SK-N-SH (cell line): ENCODE results near the gene RNASE1. TPM values are rescaled to one million over a fixed set of nuclear protein-coding genes. Genes with fewer than 3 reads are reported as not detected.

Experiments
- CTCF ChIA-PET: fragments of 300-600, 350-600 bp; formaldehyde crosslinking; extraction: SDS; loops from one replicate; lab custom pipeline; 2021; lab: Yijun Ruan, JAX
- POLR2A ChIA-PET: fragments of 350-600 bp; sonication (Branson Sonifier 250); formaldehyde crosslinking; extraction: SDS; loops from one replicate; lab custom pipeline; 2020; ENCODE audit warnings: antibody characterized with exemption, inconsistent platforms; lab: Yijun Ruan, JAX
- DNase-seq: peaks from one replicate; pipeline ENCODE4 v3.0.0; 2012
- H2AFZ ChIP-seq: fragments of 200-600 bp; sonication (generic); 2 replicates; pipeline ENCODE4 v1.8.1; 2016; ENCODE audit warnings: antibody characterized with exemption, mild to moderate bottlenecking, low read depth
- H3F3A ChIP-seq: fragments of 200-600 bp; sonication (generic); replicated peaks from 2 replicates; pipeline ENCODE3; 2016; ENCODE audit warnings: antibody characterized with exemption, mild to moderate bottlenecking; ENCODE audit not compliant: insufficient read depth
- H3K27ac ChIP-seq, 2 experiments: fragments of 200-500 bp in 1 of 2; fragments of 200-600 bp in 1 of 2; sonication (Bioruptor generic) in 1 of 2; sonication (generic), shearing (Covaris generic) in 1 of 2; 2 replicates each; pipeline versions ENCODE4 v1.5.1 to v1.6.1; 2014 to 2016; ENCODE audit warnings: low read depth in 2 of 2, inconsistent platforms in 1 of 2, low read length in 1 of 2, mild to moderate bottlenecking in 1 of 2, mixed read lengths in 1 of 2
- H3K27me3 ChIP-seq: fragments of 200-600 bp; sonication (generic), shearing (Covaris generic); 2 replicates; pipeline ENCODE4 v1.6.1; 2016; ENCODE audit warnings: mixed run types; ENCODE audit not compliant: insufficient read depth
- H3K36me3 ChIP-seq, 2 experiments: fragments of 200-500 bp in 1 of 2; fragments of 200-600 bp in 1 of 2; sonication (Bioruptor generic) in 1 of 2; sonication (generic) in 1 of 2; replicated peaks in 1 of 2; 2 replicates each; pipeline versions ENCODE3 to v1.5.1; 2014 to 2016; ENCODE audit warnings: low read length in 1 of 2, mild to moderate bottlenecking in 1 of 2; ENCODE audit not compliant: insufficient read depth in 2 of 2, control insufficient read depth in 1 of 2
- H3K4me1 ChIP-seq, 2 experiments: fragments of 200-500 bp in 1 of 2; fragments of 200-600 bp in 1 of 2; sonication (Bioruptor generic) in 1 of 2; sonication (generic), shearing (Covaris generic) in 1 of 2; 2 replicates each; pipeline versions ENCODE4 v1.5.1 to v1.6.1; 2014 to 2016; ENCODE audit warnings: low read depth in 1 of 2, low read length in 1 of 2, mixed run types in 1 of 2; ENCODE audit not compliant: insufficient read depth in 2 of 2, control insufficient read depth in 1 of 2
- H3K4me2 ChIP-seq: fragments of 200-600 bp; sonication (generic), shearing (Covaris generic); 2 replicates; pipeline ENCODE4 v1.6.1; 2017; ENCODE audit warnings: mixed run types
- H3K4me3 ChIP-seq, 2 experiments: fragments of 200-500 bp in 1 of 2; fragments of 200-600 bp in 1 of 2; sonication (Bioruptor generic) in 1 of 2; sonication (generic), shearing (Covaris generic) in 1 of 2; 2 replicates each; pipeline versions ENCODE4 v1.5.1 to v1.8.1; 2014 to 2016; ENCODE audit warnings: low read depth in 2 of 2, inconsistent platforms in 1 of 2, low read length in 1 of 2, mild to moderate bottlenecking in 1 of 2, mixed read lengths in 1 of 2, moderate library complexity in 1 of 2
- H3K79me2 ChIP-seq: fragments of 200-600 bp; sonication (generic); 2 replicates; pipeline ENCODE4 v1.8.1; 2017; ENCODE audit warnings: mild to moderate bottlenecking; ENCODE audit not compliant: insufficient read depth
- H3K9ac ChIP-seq: fragments of 200-600 bp; sonication (generic); 2 replicates; pipeline ENCODE4 v1.6.1; 2017; ENCODE audit warnings: mixed run types
- H3K9me2 ChIP-seq: fragments of 200-600 bp; sonication (generic); 2 replicates; pipeline ENCODE4 v1.6.1; 2017; ENCODE audit warnings: mixed run types
- H3K9me3 ChIP-seq: fragments of 200-600 bp; sonication (generic); 2 replicates; pipeline ENCODE4 v1.6.1; 2017; ENCODE audit warnings: mixed run types, mild to moderate bottlenecking, moderate library complexity
- H4K20me1 ChIP-seq: fragments of 200-600 bp; sonication (generic); 2 replicates; pipeline ENCODE4 v1.6.1; 2017; ENCODE audit warnings: mild to moderate bottlenecking, mixed run types; ENCODE audit not compliant: insufficient read depth
- ELF1 ChIP-seq: IDR thresholded peaks from 2 replicates; pipeline ENCODE4 v1.4.0; 2012
- EZH2phosphoT487 ChIP-seq: fragments of 200-600 bp; sonication (generic); IDR thresholded peaks from 2 replicates; pipeline ENCODE4 v1.6.1; 2017; ENCODE audit warnings: low read depth, mixed run types, mild to moderate bottlenecking, antibody characterized with exemption, moderate library complexity, borderline replicate concordance
- FOSL2 ChIP-seq: IDR thresholded peaks from 2 replicates; pipeline ENCODE4 v1.4.0; 2012; ENCODE audit warnings: low read depth, mild to moderate bottlenecking, moderate library complexity, borderline replicate concordance
- FOXM1 ChIP-seq: IDR thresholded peaks from 2 replicates; pipeline ENCODE4 v1.4.0; 2012; ENCODE audit warnings: low read depth, mild to moderate bottlenecking
- GABPA ChIP-seq: IDR thresholded peaks from 2 replicates; pipeline ENCODE4 v1.4.0; 2012; ENCODE audit warnings: low read depth, mild to moderate bottlenecking
- GATA2 ChIP-seq: sonication (generic); formaldehyde crosslinking; IDR thresholded peaks from 2 replicates; pipeline ENCODE4 v1.5.0; 2020; ENCODE audit warnings: mild to moderate bottlenecking, missing genetic modification reagents
- MXI1 ChIP-seq: IDR thresholded peaks from 2 replicates; pipeline ENCODE4 v1.6.1; 2012; ENCODE audit warnings: mild to moderate bottlenecking, low read depth, low read length, improper control_type of control experiment
- RAD21 ChIP-seq: IDR thresholded peaks from 2 replicates; pipeline ENCODE4 v1.6.1; 2012; ENCODE audit warnings: mild to moderate bottlenecking, low read length
- RCOR1 ChIP-seq: fragments of 150-350 bp; IDR thresholded peaks from 2 replicates; pipeline ENCODE4 v1.6.1; 2017; ENCODE audit warnings: antibody characterized with exemption, low read length
- RFX5 ChIP-seq: IDR thresholded peaks from 2 replicates; pipeline ENCODE4 v1.6.1; 2012; ENCODE audit warnings: mild to moderate bottlenecking, improper control_type of control experiment, low read length
- RXRA ChIP-seq: IDR thresholded peaks from 2 replicates; pipeline ENCODE4 v1.4.0; 2012; ENCODE audit warnings: low read depth, mild to moderate bottlenecking, borderline replicate concordance
- TAF1 ChIP-seq: IDR thresholded peaks from 2 replicates; pipeline ENCODE4 v1.6.1; 2012; ENCODE audit warnings: low read depth, mild to moderate bottlenecking, low read length, moderate library complexity, borderline replicate concordance
- TCF12 ChIP-seq: IDR thresholded peaks from 2 replicates; pipeline ENCODE4 v1.4.0; 2012
- WGBS: methylation state at CpG from one replicate; pipeline ENCODE4 v1.1.6; 2017; ENCODE audit warnings: low lambda C conversion rate; 5-methylcytosine and 5-hydroxymethylcytosine counted together
- polyA plus RNA-seq, 3 experiments: library from polyadenylated mRNA; depleted of rRNA; stranded (reverse); fragments of >200 nt; gene quantifications; 2 replicates each; pipeline ENCODE4 v1.2.3, GENCODE V29; 2012
- TF ChIP-seq, protein P1 (sequence below): IDR thresholded peaks from 2 replicates; pipeline ENCODE4 v1.4.0; 2012; ENCODE audit warnings: low read depth, borderline replicate concordance
- TF ChIP-seq, protein P2 (sequence below): IDR thresholded peaks from 2 replicates; pipeline ENCODE4 v1.4.0; 2012; ENCODE audit warnings: low read depth, borderline replicate concordance
- TF ChIP-seq, protein P3 (sequence below): fragments of 200-600 bp; sonication (generic); IDR thresholded peaks from 2 replicates; pipeline ENCODE4 v1.6.1; 2017; ENCODE audit warnings: antibody characterized with exemption, mild to moderate bottlenecking, moderate library complexity
- TF ChIP-seq, protein P4 (sequence below): fragments of 150-350 bp; IDR thresholded peaks from 2 replicates; pipeline ENCODE4 v1.6.1; 2016; ENCODE audit warnings: mild to moderate bottlenecking, low read depth, low read length
- TF ChIP-seq, protein P5 (sequence below): IDR thresholded peaks from 2 replicates; pipeline ENCODE4 v1.6.1; 2012; ENCODE audit warnings: mild to moderate bottlenecking, low read depth, low read length, moderate library complexity

Gene RNASE1
- polyA plus RNA-seq, 1 of the 3 experiments (the other 2 are of a cell fraction) = not detected

DNA sequence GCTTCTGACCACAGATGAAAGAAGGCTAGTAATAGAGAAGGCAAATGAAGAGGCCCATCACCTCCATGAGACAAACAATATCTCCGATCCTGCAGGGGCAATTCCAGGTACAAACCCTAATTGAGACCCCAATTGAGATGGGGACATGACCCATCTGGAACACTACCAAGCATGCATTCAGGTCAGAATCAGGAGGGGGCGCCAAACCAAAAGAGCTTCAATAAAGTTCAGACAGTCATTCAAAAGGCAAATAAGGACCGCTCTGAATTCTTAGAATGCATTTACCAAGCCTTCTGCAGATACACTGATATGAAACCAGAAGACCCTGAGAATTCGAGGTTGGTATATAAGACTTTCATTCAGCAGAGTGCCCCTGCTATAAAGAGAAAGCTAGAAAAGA, 44.7 kb downstream of the RNASE1 start:
- Histone ChIP-seq H3K9ac (no peak overlapping the region), H3K4me3 (no peak overlapping the region), H3F3A (no peaks in the 10 kb centered on the region), H3K79me2 (no peaks in the 10 kb centered on the region), H3K9me2 (no peaks in the 10 kb centered on the region), H3K27ac (no peak overlapping the region), H3K27me3 (no peaks in the 10 kb centered on the region), H3K36me3 (no peaks in the 10 kb centered on the region), H2AFZ (no peak overlapping the region), H3K4me2 (no peak overlapping the region), H3K9me3 (no peaks in the 10 kb centered on the region), H3K4me1 (no peaks in the 10 kb centered on the region), H4K20me1 (no peaks in the 10 kb centered on the region)
- POLR2A ChIA-PET = no interaction called here
- no peak for DNase-seq
- WGBS = 2% methylated on average over 4 of the region's 4 CpGs
- TF ChIP-seq, protein P1, sequence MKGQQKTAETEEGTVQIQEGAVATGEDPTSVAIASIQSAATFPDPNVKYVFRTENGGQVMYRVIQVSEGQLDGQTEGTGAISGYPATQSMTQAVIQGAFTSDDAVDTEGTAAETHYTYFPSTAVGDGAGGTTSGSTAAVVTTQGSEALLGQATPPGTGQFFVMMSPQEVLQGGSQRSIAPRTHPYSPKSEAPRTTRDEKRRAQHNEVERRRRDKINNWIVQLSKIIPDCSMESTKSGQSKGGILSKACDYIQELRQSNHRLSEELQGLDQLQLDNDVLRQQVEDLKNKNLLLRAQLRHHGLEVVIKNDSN = no peak
- no peak for TF ChIP-seq GABPA
- TF ChIP-seq RAD21 = no peak
- CTCF ChIA-PET = no interaction called here

DNA sequence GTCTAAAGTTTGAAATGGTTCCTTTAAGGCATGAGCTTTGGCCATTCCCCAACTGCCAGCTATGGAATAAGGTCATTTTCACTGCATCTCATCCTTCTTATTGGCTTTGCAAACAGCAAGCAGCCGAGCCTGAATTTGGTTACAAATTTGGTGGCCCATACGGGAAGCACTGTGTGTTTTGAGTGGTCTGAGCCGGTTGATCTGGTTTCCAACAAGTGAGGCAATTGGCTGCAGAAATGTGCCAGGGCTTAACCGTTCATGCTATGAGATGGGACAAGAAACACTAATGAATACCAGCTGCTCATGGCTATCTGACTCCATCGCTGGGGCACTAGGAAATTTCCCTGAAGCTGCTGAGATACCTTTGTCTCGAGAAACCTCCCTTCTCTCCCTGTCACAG, 47.6 kb downstream of the RNASE1 start:
- CTCF ChIA-PET = interaction anchor here (0.9 to 1.1 kb wide), 2 partner anchors 12 to 73 kb away, joined by 3 read pairs; no protein-coding TSS in a partner anchor
- H3K4me3 ChIP-seq = no peak overlapping the region
- H3K9ac ChIP-seq = no peak overlapping the region
- H3K36me3 ChIP-seq = no peaks in the 10 kb centered on the region
- no peak overlapping the region for H3K4me2 ChIP-seq
- 4% methylated on average over 6 of the region's 6 CpGs for WGBS
- H4K20me1 ChIP-seq = no peaks in the 10 kb centered on the region
- no peaks in the 10 kb centered on the region for H3K4me1 ChIP-seq
- no peak for DNase-seq
- no peak overlapping the region for H2AFZ ChIP-seq
- H3F3A ChIP-seq = no peaks in the 10 kb centered on the region
- no peaks in the 10 kb centered on the region for H3K27me3 ChIP-seq
- H3K9me2 ChIP-seq = no peaks in the 10 kb centered on the region
- H3K27ac ChIP-seq = no peak overlapping the region
- no peaks in the 10 kb centered on the region for H3K9me3 ChIP-seq
- no peaks in the 10 kb centered on the region for H3K79me2 ChIP-seq
- POLR2A ChIA-PET = no interaction called here
- TF ChIP-seq, protein P2, sequence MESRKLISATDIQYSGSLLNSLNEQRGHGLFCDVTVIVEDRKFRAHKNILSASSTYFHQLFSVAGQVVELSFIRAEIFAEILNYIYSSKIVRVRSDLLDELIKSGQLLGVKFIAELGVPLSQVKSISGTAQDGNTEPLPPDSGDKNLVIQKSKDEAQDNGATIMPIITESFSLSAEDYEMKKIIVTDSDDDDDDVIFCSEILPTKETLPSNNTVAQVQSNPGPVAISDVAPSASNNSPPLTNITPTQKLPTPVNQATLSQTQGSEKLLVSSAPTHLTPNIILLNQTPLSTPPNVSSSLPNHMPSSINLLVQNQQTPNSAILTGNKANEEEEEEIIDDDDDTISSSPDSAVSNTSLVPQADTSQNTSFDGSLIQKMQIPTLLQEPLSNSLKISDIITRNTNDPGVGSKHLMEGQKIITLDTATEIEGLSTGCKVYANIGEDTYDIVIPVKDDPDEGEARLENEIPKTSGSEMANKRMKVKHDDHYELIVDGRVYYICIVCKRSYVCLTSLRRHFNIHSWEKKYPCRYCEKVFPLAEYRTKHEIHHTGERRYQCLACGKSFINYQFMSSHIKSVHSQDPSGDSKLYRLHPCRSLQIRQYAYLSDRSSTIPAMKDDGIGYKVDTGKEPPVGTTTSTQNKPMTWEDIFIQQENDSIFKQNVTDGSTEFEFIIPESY = no peak
- TF ChIP-seq, protein P3, sequence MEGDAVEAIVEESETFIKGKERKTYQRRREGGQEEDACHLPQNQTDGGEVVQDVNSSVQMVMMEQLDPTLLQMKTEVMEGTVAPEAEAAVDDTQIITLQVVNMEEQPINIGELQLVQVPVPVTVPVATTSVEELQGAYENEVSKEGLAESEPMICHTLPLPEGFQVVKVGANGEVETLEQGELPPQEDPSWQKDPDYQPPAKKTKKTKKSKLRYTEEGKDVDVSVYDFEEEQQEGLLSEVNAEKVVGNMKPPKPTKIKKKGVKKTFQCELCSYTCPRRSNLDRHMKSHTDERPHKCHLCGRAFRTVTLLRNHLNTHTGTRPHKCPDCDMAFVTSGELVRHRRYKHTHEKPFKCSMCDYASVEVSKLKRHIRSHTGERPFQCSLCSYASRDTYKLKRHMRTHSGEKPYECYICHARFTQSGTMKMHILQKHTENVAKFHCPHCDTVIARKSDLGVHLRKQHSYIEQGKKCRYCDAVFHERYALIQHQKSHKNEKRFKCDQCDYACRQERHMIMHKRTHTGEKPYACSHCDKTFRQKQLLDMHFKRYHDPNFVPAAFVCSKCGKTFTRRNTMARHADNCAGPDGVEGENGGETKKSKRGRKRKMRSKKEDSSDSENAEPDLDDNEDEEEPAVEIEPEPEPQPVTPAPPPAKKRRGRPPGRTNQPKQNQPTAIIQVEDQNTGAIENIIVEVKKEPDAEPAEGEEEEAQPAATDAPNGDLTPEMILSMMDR = no peak
- TF ChIP-seq, protein P4, sequence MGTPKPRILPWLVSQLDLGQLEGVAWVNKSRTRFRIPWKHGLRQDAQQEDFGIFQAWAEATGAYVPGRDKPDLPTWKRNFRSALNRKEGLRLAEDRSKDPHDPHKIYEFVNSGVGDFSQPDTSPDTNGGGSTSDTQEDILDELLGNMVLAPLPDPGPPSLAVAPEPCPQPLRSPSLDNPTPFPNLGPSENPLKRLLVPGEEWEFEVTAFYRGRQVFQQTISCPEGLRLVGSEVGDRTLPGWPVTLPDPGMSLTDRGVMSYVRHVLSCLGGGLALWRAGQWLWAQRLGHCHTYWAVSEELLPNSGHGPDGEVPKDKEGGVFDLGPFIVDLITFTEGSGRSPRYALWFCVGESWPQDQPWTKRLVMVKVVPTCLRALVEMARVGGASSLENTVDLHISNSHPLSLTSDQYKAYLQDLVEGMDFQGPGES = no peak
- no peak for TF ChIP-seq EZH2phosphoT487
- TF ChIP-seq MXI1 = no peak
- no peak for TF ChIP-seq TCF12
- TF ChIP-seq RAD21 = no peak
- TF ChIP-seq GATA2 (CRISPR knock-in tag) = no peak
- no peak for TF ChIP-seq RXRA
- TF ChIP-seq RFX5 = no peak
- TF ChIP-seq RCOR1 = no peak
- TF ChIP-seq TAF1 = no peak
- no peak for TF ChIP-seq FOXM1
- no peak for TF ChIP-seq FOSL2
- TF ChIP-seq, protein P5, sequence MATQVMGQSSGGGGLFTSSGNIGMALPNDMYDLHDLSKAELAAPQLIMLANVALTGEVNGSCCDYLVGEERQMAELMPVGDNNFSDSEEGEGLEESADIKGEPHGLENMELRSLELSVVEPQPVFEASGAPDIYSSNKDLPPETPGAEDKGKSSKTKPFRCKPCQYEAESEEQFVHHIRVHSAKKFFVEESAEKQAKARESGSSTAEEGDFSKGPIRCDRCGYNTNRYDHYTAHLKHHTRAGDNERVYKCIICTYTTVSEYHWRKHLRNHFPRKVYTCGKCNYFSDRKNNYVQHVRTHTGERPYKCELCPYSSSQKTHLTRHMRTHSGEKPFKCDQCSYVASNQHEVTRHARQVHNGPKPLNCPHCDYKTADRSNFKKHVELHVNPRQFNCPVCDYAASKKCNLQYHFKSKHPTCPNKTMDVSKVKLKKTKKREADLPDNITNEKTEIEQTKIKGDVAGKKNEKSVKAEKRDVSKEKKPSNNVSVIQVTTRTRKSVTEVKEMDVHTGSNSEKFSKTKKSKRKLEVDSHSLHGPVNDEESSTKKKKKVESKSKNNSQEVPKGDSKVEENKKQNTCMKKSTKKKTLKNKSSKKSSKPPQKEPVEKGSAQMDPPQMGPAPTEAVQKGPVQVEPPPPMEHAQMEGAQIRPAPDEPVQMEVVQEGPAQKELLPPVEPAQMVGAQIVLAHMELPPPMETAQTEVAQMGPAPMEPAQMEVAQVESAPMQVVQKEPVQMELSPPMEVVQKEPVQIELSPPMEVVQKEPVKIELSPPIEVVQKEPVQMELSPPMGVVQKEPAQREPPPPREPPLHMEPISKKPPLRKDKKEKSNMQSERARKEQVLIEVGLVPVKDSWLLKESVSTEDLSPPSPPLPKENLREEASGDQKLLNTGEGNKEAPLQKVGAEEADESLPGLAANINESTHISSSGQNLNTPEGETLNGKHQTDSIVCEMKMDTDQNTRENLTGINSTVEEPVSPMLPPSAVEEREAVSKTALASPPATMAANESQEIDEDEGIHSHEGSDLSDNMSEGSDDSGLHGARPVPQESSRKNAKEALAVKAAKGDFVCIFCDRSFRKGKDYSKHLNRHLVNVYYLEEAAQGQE = no peak
- TF ChIP-seq ELF1 = no peak
